Ishikawa (cell line): ENCODE results near the gene NRIP2.

Source experiments
- CEBPB ChIP-seq: IDR thresholded peaks from 2 replicates; pipeline ENCODE4 v1.6.1; 2012
- CREB1 ChIP-seq: IDR thresholded peaks from 2 replicates; pipeline ENCODE4 v1.6.1; 2012; ENCODE audit warnings: low read depth
- EGR1 ChIP-seq: IDR thresholded peaks from 2 replicates; pipeline ENCODE4 v1.6.1; 2012
- EP300 ChIP-seq: IDR thresholded peaks from 2 replicates; pipeline ENCODE4 v1.6.1; 2012; ENCODE audit warnings: borderline replicate concordance
- FOXM1 ChIP-seq: IDR thresholded peaks from 2 replicates; pipeline ENCODE4 v1.6.1; 2012; ENCODE audit warnings: low read depth, borderline replicate concordance
- NFIC ChIP-seq: IDR thresholded peaks from 2 replicates; pipeline ENCODE4 v1.6.1; 2012
- RAD21 ChIP-seq: IDR thresholded peaks from 2 replicates; pipeline ENCODE4 v1.6.1; 2012; ENCODE audit warnings: low read depth
- REST ChIP-seq: IDR thresholded peaks from 2 replicates; pipeline ENCODE4 v1.6.1; 2012; ENCODE audit warnings: low read depth, mild to moderate bottlenecking
- TAF1 ChIP-seq: IDR thresholded peaks from 2 replicates; pipeline ENCODE4 v1.6.1; 2012; ENCODE audit warnings: low read depth, mild to moderate bottlenecking
- TCF12 ChIP-seq: IDR thresholded peaks from 2 replicates; pipeline ENCODE4 v1.6.1; 2012; ENCODE audit warnings: low read depth
- TEAD4 ChIP-seq: IDR thresholded peaks from 2 replicates; pipeline ENCODE4 v1.6.1; 2012
- YY1 ChIP-seq: IDR thresholded peaks from 2 replicates; pipeline ENCODE4 v1.6.1; 2012; ENCODE audit warnings: low read depth
- ZBTB7A ChIP-seq: IDR thresholded peaks from 2 replicates; pipeline ENCODE4 v1.6.1; 2012; ENCODE audit warnings: low read depth
- TF ChIP-seq, protein P1 (sequence below): IDR thresholded peaks from 2 replicates; pipeline ENCODE4 v1.6.1; 2012
- TF ChIP-seq, protein P2 (sequence below): IDR thresholded peaks from 2 replicates; pipeline ENCODE4 v1.6.1; 2012

Gene NRIP2

GRCh38 chr12:2855546-2855945 is 20.7 kb upstream of the NRIP2 start:
- TF ChIP-seq, protein P1, sequence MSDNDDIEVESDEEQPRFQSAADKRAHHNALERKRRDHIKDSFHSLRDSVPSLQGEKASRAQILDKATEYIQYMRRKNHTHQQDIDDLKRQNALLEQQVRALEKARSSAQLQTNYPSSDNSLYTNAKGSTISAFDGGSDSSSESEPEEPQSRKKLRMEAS, result no peak
- TF ChIP-seq YY1, result no peak
- no peak for TF ChIP-seq TEAD4
- TF ChIP-seq TCF12, result no peak
- TF ChIP-seq ZBTB7A, result no peak
- no peak for TF ChIP-seq RAD21
- no peak for TF ChIP-seq CEBPB
- no peak for TF ChIP-seq NFIC
- TF ChIP-seq, protein P2, sequence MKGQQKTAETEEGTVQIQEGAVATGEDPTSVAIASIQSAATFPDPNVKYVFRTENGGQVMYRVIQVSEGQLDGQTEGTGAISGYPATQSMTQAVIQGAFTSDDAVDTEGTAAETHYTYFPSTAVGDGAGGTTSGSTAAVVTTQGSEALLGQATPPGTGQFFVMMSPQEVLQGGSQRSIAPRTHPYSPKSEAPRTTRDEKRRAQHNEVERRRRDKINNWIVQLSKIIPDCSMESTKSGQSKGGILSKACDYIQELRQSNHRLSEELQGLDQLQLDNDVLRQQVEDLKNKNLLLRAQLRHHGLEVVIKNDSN, result no peak
- no peak for TF ChIP-seq REST

DNA sequence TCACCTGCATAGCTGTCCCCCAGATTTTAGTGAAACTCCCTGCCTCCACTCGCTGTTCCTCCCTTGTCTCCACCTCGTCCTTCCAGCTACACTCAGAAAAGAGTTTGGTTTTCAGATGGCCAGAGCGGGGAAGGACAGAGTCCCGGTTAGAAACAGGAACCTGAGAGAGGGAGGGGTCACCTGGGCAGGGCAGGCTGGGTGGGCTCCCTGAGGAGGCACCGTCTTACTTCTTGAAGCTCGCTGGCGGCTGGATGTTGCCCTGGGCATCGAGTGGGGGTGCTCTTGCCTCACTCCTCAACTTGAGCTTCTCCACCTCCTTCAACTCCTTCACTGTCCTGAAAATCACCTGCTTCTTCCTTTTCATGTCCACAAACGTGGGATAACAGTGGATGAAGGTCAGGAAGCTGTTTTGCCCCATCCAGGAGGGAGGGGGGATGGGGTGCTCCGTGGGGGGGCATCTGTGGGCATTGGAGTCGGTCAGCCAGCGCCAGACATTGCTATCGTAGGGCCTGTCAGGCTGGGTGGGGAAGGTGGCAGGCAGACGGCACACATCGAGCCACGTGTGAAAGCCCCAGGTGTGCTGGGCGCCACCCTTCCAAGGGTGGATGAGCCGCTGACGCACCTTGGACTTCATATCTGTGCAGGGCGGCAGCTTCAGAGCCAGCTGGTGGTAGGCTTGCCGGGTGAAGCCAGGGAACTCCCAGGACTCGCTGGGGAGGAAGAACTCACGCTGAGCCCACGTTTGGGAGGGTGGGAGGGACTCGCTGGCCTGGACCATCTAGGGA is 20.0 kb upstream of the NRIP2 start:
- TF ChIP-seq, protein P2, result no peak
- no peak for TF ChIP-seq FOXM1
- TF ChIP-seq ZBTB7A, result no peak
- no peak for TF ChIP-seq RAD21
- TF ChIP-seq TEAD4, result no peak
- no peak for TF ChIP-seq CEBPB
- TF ChIP-seq CREB1, result no peak
- TF ChIP-seq YY1, result no peak
- no peak for TF ChIP-seq EGR1
- no peak for TF ChIP-seq EP300
- TF ChIP-seq NFIC, result no peak
- no peak for TF ChIP-seq TCF12
- TF ChIP-seq, protein P1, result no peak
- no peak for TF ChIP-seq TAF1
- TF ChIP-seq REST, result no peak

DNA sequence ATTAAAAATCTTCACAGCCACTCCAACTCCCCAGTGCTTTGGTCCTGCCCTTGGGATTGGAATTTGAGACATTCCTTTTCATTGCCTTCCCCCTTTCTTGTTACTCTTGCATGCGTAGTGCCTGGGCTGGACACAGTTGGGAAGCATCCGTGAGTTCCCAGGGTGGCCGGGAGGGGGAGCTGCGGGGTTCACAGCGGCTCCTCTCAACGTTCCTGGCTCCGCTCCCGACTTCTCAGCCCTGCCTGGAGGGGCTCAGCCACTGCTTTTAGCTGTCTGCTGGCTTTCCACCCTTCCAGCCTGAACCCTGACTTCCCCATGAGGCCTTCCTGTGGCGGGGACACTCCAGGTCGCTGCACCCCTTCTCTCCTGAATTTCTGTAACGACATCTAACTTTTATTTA is 18.8 kb upstream of the NRIP2 start:
- no peak for TF ChIP-seq TEAD4
- peak; percentile 48; the same call in 1 of the 2 replicates for TF ChIP-seq RAD21

DNA sequence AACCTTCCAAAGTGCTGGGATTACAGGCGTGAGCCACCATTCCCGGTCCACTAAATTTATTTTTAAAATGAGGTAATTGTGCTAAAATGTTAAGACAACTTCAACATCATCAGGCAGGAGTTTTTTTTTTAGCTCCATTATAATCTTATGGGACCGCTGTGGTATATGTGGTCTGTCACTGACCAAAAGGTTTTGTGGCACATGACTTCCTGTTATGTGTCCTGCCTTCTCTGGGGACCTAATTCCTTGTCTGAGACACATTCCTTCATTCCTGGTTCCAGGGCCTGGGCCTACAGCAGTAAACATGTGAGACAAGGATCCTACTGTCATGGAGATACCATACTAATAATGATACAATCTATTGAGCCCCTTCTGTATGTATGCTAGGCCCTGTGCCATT is 17.1 kb upstream of the NRIP2 start:
- TF ChIP-seq NFIC (no peak), YY1 (no peak), EGR1 (no peak), FOXM1 (no peak), ZBTB7A (no peak), CEBPB (no peak), TCF12 (no peak), EP300 (no peak), CREB1 (no peak), REST (no peak), TEAD4 (no peak), RAD21 (no peak), TAF1 (no peak)
- TF ChIP-seq, protein P1, result no peak
- TF ChIP-seq, protein P2, result no peak
